Measurements from ENCODE around the gene PLEKHG1. TPM values are rescaled to one million over a fixed set of nuclear protein-coding genes. Genes with fewer than 3 reads are reported as not detected.

PLEKHG1 gene
- polyA plus RNA-seq, 3 donors: 38.6 to 43.5 (median 38.8) TPM

DNA sequence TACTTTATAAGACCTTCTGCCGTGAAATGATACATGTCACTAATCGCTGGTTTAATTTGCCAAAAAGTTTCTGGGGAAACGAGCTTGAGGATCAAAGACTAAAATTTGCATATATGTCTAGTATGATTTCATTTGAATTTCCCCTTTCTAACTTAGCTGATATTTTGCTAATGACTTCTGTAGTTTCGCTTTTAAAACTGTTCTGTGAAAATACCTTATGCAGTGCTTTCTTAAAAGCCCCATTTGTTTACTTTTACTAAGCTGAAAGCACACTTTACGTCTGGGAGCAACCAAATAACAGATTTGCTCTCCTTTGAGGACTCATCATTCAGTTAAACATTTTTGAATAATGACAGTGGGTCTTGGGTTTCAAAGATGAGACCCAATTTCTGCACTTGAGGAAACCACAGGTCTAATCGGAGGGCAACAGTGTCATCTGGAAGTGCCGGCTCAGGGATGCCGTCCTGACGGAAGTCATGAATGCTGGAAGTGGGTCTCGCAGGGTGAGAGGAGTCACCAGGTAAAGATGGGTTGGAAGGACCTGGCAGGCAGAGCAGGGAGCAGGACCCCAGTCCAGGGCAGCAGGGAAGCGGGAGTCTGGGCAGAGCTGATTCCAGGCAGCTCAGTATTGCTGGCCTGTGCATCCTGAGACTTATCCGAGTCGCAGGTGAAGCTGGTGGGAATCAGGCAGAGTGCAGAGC is 33.2 kb downstream of the PLEKHG1 start:
- no peak for DNase-seq (ENCODE audit: extremely low read depth in 1 of 11, low read depth in 9 of 11, low spot score in 4 of 11)

DNA sequence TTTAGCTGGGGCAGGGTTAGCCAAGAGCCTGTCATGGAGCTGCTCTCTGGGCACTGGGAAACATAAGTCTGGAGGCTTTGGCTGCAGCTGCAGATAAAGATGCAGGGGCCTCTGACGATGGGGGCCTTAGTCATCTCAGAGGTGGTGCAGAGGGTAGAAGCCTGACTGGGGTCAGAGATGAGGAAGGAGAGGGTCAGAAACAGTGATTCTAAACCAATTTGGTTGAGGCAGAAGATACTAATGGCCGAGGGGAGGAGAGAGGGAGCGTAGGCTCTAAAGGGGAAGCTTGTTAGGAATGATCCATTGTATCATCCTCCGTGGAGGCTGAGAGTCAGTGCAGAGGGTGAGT is 33.8 kb downstream of the PLEKHG1 start:
- DNase-seq (ENCODE audit: extremely low read depth in 1 of 11, low read depth in 9 of 11, low spot score in 4 of 11): no peak

DNA sequence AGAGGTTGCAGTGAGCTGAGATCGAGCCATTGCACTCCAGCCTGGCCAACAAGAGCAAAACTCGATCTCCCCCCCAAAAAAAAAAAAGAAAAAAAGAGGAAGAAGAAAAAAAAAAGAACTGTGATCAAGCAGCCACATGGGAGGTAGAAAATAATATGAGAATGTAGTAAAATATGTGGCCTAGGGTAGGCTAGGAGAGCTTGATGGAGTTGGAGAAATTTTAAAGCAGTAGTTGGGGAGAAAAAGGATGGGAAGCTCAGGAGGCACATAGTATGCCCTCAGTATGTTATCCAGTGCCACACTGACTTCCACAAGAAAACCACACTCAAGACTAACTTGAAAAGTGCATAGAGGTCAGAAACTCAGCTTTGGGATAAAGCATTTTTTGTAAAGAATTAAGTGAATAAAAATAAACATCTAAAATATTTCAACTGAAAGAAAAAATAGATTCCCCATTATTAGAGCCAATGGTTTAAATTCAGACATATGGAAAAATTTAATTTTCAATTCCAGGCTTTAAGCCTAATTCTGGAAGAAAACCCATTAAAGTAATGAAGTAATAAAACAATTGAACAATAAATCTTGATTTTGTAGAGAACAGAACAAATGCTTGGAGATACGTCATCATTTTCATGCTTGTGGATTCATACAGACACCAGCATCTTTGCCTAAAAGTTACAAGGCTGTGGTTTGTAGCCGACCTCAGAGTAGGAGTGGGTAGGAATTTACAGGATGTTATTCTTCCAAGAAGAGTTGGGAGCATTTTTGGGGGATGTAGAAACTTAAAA is 34.7 kb downstream of the PLEKHG1 start:
- DNase-seq (ENCODE audit: extremely low read depth in 1 of 11, low read depth in 9 of 11, low spot score in 4 of 11): no peak

DNA sequence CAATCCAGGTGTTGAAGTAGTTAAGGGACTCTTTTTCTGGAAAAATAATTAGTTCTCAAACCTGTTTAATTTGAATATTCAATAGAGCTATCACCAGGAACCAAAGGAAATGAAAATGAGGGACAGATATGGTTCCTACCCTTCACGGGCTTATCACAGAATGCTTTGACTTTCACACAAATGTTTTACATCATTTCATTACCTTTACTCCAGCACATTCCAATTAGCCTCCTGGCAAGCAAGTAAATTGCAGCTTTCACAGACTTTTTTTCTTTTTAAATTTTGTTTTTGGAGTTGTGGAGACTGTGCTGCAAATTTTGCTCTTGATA is 35.2 kb downstream of the PLEKHG1 start:
- DNase-seq (ENCODE audit: extremely low read depth in 1 of 11, low read depth in 9 of 11, low spot score in 4 of 11): no peak

DNA sequence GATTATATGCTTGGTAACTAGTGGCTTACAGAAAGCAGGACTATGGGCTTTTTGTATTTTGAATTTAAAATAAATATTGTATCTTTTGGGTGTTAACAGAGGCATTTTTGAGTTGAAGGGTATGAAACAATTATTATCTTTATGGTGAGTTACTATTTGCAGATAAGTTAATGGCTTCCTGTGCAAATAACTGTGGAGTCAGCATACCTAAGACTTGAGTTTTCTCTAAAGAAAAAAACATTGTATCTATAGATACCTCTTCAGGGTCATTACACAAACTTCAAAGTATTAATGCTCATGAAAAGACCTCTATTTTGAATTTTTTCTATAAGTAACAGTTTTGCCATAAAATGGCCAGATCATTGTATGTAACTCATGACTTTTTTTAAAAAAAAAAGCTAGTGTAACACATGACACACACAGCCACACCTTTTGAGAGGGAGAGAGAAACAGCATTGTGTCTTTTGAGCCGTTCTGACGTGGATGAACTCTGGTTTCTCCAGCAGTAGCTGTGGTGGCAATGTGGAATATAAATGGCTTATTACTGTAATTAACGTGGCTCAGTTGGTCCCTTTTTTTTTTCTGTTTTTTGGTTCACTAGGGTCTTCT is 36.3 kb downstream of the PLEKHG1 start:
- no peak for DNase-seq (ENCODE audit: extremely low read depth in 1 of 11, low read depth in 9 of 11, low spot score in 4 of 11)

DNA sequence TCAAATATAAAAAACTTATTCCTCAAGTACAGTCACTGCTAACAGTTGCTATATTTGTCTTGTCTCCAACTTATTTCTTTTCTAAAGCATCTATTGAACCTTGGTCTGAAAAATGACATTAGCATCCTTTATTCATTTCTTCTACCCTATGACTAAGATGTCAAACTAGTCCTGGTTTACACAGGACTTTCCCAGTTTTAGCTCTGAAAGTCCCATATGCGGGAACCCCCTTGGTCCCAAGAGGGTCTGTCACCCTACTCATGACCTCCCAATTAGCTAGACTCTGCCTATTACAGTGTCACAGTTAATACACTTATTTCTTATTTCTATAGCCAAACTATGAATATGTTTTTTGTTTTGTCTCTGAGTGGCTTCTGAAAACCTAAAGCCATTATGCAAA is 37.1 kb downstream of the PLEKHG1 start:
- no peak for DNase-seq (ENCODE audit: extremely low read depth in 1 of 11, low read depth in 9 of 11, low spot score in 4 of 11)

DNA sequence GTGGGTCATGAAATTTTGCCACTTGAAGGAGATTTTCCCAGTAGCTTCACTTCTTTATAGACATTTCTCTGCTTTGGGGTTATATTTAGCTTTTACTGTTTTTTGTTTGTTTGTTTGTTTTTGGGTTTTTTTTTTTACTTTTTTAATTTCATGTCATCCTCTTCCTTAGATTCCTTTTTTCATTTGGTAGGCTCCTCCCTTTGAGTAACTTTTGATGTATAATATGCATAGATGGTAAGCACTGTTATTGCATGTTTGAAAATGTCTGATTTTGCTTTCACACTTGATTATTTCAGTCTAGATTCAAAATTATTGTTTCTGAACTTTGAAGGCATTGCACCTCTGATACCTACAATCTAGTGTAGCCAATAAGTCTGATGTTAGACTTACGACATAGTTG is 37.6 kb downstream of the PLEKHG1 start:
- no peak for DNase-seq (ENCODE audit: extremely low read depth in 1 of 11, low read depth in 9 of 11, low spot score in 4 of 11)

DNA sequence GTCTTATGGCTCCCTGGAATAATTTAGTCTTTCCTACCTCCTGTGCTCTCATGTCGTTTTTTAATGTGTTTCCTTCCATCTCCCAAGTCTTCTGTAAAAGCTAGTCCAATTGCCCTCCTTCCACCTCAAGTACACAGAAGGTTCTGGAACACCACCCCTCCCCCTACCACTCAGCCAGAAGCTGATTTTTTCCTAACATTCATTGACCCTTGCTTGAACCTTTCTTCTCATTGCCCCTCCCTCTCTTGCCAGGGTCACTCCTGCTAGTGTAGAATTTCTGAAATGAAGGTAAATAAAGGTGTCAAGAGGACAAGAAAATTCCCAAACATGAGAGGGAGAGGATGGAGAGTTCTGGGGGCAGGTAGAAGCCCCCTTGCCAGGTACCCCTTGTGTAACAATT is 38.6 kb downstream of the PLEKHG1 start:
- DNase-seq (ENCODE audit: extremely low read depth in 1 of 11, low read depth in 9 of 11, low spot score in 4 of 11): no peak

DNA sequence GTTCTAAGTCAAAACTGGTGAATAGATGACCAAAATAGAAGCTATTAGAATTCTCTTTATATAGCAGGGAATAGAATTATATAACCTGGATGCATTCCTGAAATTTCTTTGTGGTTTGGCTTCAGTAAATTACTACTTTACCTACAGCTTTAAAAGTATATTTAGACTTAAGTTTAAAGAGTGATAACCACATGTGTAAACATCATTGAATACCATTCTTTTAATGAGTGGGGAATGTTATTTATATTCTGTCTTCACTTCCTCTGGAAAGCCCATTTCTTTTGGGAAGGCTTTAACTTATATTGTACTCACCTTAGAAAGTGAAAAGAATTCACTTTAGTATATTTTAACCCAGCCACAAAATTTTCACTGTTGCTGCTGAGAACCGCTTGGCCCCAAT is 39.1 kb downstream of the PLEKHG1 start:
- DNase-seq (ENCODE audit: extremely low read depth in 1 of 11, low read depth in 9 of 11, low spot score in 4 of 11): no peak

DNA sequence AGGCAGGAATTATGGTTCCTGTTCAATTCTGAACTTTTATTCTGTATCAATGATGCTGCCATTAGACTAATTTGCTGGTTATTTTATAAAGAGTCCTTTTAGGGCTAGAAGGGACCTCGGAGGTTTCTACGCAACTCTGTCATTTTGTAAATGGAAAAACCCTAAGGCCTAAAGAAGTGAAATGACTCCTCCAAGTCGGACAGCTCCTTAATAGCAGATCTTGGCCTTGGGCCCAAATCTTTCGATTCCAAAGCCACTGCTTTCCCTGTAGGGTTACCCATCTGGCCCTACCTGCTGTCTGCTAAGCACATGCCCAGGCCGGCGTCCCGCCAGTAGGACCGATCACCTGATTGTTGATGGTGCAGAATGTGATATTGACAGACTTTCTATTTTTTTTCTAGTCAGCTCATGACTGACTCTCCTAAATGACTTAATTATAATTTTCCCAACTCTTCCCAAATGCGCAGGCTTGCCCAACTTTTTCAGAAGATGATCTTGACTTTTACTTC is 40.2 kb downstream of the PLEKHG1 start:
- no peak for DNase-seq (ENCODE audit: extremely low read depth in 1 of 11, low read depth in 9 of 11, low spot score in 4 of 11)

DNA sequence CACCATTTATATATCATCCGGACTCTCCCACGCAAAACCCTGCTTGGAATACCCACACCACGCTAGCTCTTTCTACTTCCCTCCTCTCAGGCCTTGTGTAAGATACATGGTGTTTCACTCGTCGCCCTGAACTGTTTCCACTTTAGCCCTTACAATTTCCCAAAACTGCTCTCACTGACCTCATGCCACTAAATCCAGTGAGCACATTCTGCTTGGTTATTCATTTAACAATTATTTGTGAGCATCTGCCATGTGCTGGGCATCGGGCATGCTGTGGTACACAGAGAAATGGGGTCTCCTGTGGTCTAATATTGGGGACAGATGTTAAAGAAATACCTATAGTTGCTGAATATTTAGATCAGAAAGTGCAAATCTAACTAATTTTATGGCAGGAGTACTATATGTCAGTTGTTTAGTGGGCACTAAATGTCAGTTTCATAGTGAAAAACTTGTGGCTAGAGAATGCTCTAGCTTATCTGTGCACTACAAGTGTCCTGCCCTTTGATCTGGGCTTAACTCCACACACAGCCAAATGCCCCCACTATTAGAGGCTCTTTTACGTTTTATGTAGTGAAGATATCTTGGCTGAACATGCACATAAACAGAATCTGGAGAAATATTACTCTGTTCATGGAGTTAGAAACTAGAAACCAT is 41.0 kb downstream of the PLEKHG1 start:
- DNase-seq (ENCODE audit: extremely low read depth in 1 of 11, low read depth in 9 of 11, low spot score in 4 of 11): no peak

DNA sequence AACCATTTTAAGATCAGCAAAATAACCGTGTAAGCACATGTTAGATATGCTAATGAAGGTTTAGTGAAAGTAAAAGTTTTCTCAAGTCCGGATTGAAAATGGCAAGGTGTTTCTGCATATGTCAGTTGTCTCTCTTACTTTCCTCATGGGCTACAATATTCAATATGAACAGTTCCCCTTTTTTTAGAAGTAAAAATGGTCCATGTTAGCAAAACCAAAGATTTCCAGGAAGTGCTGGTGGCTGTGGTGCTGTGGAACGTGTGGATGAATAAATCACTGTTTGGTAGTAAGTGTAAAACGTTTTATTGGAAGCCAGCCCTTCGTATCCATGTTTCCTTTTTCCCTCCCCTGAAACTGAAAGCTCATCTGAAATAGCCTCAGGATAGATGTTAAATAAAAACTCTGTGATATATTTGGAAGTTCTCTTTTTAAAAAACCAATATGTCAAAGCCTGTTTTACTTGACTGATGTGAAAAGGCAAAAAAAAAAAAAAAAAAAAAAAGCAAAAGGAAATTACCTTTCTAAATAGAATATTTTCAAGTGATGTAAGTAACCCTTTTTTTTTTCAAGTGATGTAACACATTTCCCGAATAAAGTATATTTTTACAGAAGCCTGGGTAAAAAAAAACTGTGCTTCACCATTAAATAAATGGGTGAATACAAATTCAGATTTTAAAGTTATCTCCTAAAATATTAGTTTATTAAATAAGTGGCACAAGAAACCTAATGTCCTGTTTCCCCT is 41.9 kb downstream of the PLEKHG1 start:
- DNase-seq (ENCODE audit: extremely low read depth in 1 of 11, low read depth in 9 of 11, low spot score in 4 of 11): no peak

DNA sequence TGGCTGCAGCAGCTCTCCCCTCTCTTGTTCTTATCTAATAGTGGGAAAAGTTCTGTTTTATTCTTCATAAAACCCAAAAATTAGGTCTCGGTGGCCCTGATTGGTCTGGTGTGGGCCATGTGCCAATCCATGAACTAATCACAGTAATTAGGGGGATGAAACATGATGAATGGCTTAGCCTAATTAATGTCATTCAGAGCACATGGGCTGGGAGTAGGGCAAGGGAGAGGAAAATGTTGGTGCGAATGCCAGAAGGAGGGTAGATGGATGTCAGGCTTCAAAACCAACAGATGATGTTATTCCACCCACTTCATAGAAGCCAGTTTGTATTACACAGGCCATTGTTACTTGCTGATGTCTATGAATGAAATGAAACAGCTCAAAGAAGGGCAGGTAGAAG is 46.5 kb downstream of the PLEKHG1 start:
- DNase-seq (ENCODE audit: extremely low read depth in 1 of 11, low read depth in 9 of 11, low spot score in 4 of 11): no peak

DNA sequence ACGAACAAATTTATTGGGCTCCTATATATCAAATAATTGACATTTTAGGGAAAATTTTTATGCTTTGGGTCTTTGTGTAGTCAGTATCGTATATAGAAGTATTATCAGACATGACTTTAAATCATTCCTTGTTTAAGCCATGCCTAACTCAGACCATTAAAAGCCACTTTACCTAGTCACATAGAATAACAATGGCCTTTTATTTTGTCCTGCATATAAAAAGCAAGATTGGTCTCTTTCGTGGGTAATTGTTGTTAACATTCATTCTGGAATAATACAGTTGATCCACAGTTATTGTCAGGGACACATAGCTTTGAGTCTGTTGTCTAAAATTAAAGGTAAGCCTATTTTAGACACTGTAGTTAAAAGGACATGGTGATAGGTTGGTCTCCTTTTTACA is 47.4 kb downstream of the PLEKHG1 start:
- DNase-seq (ENCODE audit: extremely low read depth in 1 of 11, low read depth in 9 of 11, low spot score in 4 of 11): no peak

Other genes starting within 250 kb of the PLEKHG1 start
- 1 to 10 TPM; 4.0 to 8.2 (median 4.6) TPM for gene IYD, start 230.9 kb upstream of the PLEKHG1 start, polyA plus RNA-seq (ENCODE audit: insufficient read length in 3 of 3)

Data from renal cortex interstitium (tissue), 11 donors.